Natural killer cell (primary cell): ENCODE data around the gene RTN1. TPM values are rescaled to one million over a fixed set of nuclear protein-coding genes. Genes with fewer than 3 reads are reported as not detected.

Experiments
- ATAC-seq, 3 donors: fragments of 150-1000 bp in 2 of 3; fragments of 200-7000 bp in 1 of 3; cut with Tn5 transposase; 1 replicate in 1 of 3; 2 replicates in 2 of 3; pipeline ENCODE4 v1.10.0; 2021; ENCODE audit warnings: mild to moderate bottlenecking in 2 of 3, moderate library complexity in 2 of 3
- DNase-seq, 2 donors: peaks; one replicate each; pipeline versions ENCODE4 v3.0.0 to v3.0.0-alpha.2; 2013 to 2021; ENCODE audit warnings: mixed read lengths in 1 of 2
- H3K27ac ChIP-seq: one replicate; pipeline ENCODE4 v1.5.1; 2013; ENCODE audit warnings: mild to moderate bottlenecking, low read length
- H3K27me3 ChIP-seq: one replicate; pipeline ENCODE4 v1.6.1; 2013; ENCODE audit warnings: low read length; ENCODE audit not compliant: control insufficient read depth, insufficient read depth
- H3K36me3 ChIP-seq: one replicate; pipeline ENCODE4 v1.6.1; 2013; ENCODE audit warnings: low read length; ENCODE audit not compliant: control insufficient read depth, insufficient read depth
- H3K4me1 ChIP-seq: one replicate; pipeline ENCODE4 v1.6.1; 2013; ENCODE audit warnings: low read length; ENCODE audit not compliant: control insufficient read depth, insufficient read depth
- H3K4me3 ChIP-seq: one replicate; pipeline ENCODE4 v1.5.1; 2013; ENCODE audit warnings: low read length
- H3K9me3 ChIP-seq: one replicate; pipeline ENCODE4 v1.6.1; 2013; ENCODE audit warnings: low read length; ENCODE audit not compliant: control insufficient read depth, insufficient read depth
- H3K27ac Mint-ChIP-seq, 2 donors: one replicate each; pipeline ENCODE4 v1.8.0; 2022; ENCODE audit warnings: mild to moderate bottlenecking in 2 of 2, mixed read lengths in 2 of 2, moderate library complexity in 1 of 2
- H3K27me3 Mint-ChIP-seq, 2 donors: one replicate each; pipeline ENCODE4 v1.8.0; 2022; ENCODE audit warnings: low read depth in 2 of 2, mixed read lengths in 2 of 2
- H3K36me3 Mint-ChIP-seq: one replicate; pipeline ENCODE4 v1.8.0; 2022; ENCODE audit warnings: mixed read lengths
- H3K4me1 Mint-ChIP-seq, 2 donors: one replicate each; pipeline ENCODE4 v1.8.0; 2022; ENCODE audit warnings: mixed read lengths in 2 of 2
- H3K4me3 Mint-ChIP-seq: one replicate; pipeline ENCODE4 v1.8.0; 2022; ENCODE audit warnings: mild to moderate bottlenecking, moderate library complexity, mixed read lengths
- H3K9me3 Mint-ChIP-seq, 2 donors: one replicate each; pipeline ENCODE4 v1.8.0; 2022; ENCODE audit warnings: mixed read lengths in 2 of 2
- WGBS: methylation state at CpG from one replicate; pipeline ENCODE4 v1.1.7; 2013; ENCODE audit warnings: missing lambda C conversion rate; ENCODE audit not compliant: insufficient coverage; 5-methylcytosine and 5-hydroxymethylcytosine counted together
- intact Hi-C: fragments of 100-400 bp; cut with micrococcal nuclease; formaldehyde crosslinking; loops from one replicate; pipeline ENCODE4 v1.14.2; 2022
- total RNA-seq, 4 donors: library from RNA; stranded (reverse); fragments of 120-200 nt in 1 of 4; gene quantifications; one replicate each; pipeline versions ENCODE4 v1.2.3 to v1.2.4, GENCODE V29; 2013 to 2022
- TF ChIP-seq, protein P1 (sequence below): fragments of 200-600 bp; IDR thresholded peaks from one replicate; pipeline ENCODE4 v1.8.0; 2022; ENCODE audit warnings: antibody characterized with exemption

The RTN1 gene, protein sequence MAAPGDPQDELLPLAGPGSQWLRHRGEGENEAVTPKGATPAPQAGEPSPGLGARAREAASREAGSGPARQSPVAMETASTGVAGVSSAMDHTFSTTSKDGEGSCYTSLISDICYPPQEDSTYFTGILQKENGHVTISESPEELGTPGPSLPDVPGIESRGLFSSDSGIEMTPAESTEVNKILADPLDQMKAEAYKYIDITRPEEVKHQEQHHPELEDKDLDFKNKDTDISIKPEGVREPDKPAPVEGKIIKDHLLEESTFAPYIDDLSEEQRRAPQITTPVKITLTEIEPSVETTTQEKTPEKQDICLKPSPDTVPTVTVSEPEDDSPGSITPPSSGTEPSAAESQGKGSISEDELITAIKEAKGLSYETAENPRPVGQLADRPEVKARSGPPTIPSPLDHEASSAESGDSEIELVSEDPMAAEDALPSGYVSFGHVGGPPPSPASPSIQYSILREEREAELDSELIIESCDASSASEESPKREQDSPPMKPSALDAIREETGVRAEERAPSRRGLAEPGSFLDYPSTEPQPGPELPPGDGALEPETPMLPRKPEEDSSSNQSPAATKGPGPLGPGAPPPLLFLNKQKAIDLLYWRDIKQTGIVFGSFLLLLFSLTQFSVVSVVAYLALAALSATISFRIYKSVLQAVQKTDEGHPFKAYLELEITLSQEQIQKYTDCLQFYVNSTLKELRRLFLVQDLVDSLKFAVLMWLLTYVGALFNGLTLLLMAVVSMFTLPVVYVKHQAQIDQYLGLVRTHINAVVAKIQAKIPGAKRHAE
- total RNA-seq, result 1 to 10 TPM; 1.9 to 3.6 (median 2.3) TPM
- 7.0 TPM for total RNA-seq (2013)

DNA sequence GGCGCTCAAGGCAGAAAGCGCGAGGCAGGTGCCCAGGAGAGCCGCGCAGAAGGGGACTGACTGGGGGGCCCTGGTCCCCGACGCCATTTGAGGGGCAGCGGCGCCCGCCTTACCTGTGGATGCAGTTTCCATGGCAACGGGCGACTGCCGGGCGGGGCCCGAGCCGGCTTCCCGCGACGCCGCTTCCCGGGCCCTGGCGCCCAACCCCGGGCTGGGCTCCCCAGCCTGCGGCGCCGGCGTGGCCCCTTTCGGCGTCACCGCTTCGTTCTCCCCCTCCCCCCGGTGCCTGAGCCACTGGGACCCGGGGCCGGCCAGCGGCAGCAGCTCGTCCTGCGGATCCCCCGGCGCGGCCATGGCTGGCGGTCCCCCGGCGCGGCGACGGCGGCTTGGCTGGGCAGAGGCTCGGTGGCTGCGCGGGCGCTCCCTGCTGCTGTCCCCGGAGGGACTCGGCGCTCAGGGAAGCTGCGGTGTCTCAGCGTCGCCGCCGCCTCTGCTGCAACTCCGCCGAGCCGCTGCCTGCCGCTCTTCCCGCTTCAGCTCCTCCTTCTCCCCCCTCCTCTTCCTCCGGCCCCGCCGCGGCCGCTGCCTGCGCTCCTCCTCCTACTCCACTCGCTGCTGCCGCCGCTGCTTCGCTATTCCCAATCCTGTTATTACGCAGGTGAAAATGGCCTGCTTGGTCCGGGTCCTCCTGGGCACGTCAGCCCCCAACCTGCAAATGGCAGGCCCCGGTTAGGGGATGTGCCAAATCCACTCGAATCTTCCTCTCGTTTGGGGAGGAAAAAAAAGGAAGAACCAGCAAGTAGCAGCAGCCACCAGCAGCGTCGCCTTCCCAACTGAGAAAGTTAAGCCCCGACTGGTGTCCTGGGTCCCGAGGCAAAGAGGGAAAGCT, at the start of gene RTN1:
Gene RTN1, minus strand, starts transcription at position 500 of the 889 bp plus-strand sequence. Its CDS starts 146 bp downstream, at position 354.
- peak in 1 of 3 donors; percentile 50 for ATAC-seq
- no peak within 1 kb of the TSS for H3K27ac Mint-ChIP-seq
- Histone ChIP-seq H3K9me3 (no peaks in the 10 kb centered on the region), H3K27me3 (peaks cover 21% of the 10 kb centered on the region), H3K4me1 (peaks cover 16% of the 10 kb centered on the region), H3K36me3 (no peaks in the 10 kb centered on the region), H3K4me3 (peak within 1 kb of the TSS; percentile 22), H3K27ac (no peak within 1 kb of the TSS)
- H3K9me3 Mint-ChIP-seq, result no peaks in the 10 kb centered on the region
- WGBS, result under 1% methylated on average over 84 of the region's 84 CpGs
- peak in 1 of 2 donors; percentile 18 for DNase-seq
- peaks cover 0 to 5% of the 10 kb centered on the region in 2 donors for H3K4me1 Mint-ChIP-seq
- intact Hi-C loops, result no loop called here
- H3K4me3 Mint-ChIP-seq, result peak within 1 kb of the TSS; percentile 87
- H3K36me3 Mint-ChIP-seq, result peaks cover 7% of the 10 kb centered on the region
- peaks cover 29 to 54% of the 10 kb centered on the region in 2 donors for H3K27me3 Mint-ChIP-seq
- TF ChIP-seq, protein P1, sequence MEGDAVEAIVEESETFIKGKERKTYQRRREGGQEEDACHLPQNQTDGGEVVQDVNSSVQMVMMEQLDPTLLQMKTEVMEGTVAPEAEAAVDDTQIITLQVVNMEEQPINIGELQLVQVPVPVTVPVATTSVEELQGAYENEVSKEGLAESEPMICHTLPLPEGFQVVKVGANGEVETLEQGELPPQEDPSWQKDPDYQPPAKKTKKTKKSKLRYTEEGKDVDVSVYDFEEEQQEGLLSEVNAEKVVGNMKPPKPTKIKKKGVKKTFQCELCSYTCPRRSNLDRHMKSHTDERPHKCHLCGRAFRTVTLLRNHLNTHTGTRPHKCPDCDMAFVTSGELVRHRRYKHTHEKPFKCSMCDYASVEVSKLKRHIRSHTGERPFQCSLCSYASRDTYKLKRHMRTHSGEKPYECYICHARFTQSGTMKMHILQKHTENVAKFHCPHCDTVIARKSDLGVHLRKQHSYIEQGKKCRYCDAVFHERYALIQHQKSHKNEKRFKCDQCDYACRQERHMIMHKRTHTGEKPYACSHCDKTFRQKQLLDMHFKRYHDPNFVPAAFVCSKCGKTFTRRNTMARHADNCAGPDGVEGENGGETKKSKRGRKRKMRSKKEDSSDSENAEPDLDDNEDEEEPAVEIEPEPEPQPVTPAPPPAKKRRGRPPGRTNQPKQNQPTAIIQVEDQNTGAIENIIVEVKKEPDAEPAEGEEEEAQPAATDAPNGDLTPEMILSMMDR, result no peak

DNA sequence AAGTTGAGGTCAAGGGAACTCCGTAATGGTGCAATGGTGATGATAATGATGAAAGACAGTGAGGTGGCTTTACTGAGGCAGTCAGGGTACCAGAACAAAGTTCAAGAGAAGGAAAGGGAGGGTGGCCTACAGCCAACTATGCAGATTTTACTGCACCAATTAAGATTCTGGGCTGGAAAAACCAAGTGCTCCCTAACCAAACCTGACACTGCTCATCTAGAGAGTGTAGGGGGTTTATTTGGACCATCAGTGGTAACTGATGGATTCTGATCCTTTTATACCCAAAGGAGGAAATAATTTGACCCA, 49.8 kb upstream of the RTN1 start:
- Histone ChIP-seq H3K27ac (no peak overlapping the region), H3K4me1 (peaks cover 12% of the 10 kb centered on the region), H3K27me3 (peaks cover 22% of the 10 kb centered on the region), H3K36me3 (no peaks in the 10 kb centered on the region), H3K4me3 (no peak overlapping the region), H3K9me3 (no peaks in the 10 kb centered on the region)
- H3K36me3 Mint-ChIP-seq, result no peaks in the 10 kb centered on the region
- no peak for DNase-seq
- TF ChIP-seq, protein P1, result no peak
- no peak overlapping the region for H3K27ac Mint-ChIP-seq
- no peaks in the 10 kb centered on the region for H3K9me3 Mint-ChIP-seq
- WGBS, result 92% methylated on average over 1 of the region's 1 CpG
- H3K4me1 Mint-ChIP-seq, result peaks cover 7 to 10% of the 10 kb centered on the region in 2 donors
- H3K27me3 Mint-ChIP-seq, result peaks cover 43 to 48% of the 10 kb centered on the region in 2 donors
- ATAC-seq, result no peak
- intact Hi-C loops, result no loop called here
- H3K4me3 Mint-ChIP-seq, result peak overlapping the region; percentile 19

DNA sequence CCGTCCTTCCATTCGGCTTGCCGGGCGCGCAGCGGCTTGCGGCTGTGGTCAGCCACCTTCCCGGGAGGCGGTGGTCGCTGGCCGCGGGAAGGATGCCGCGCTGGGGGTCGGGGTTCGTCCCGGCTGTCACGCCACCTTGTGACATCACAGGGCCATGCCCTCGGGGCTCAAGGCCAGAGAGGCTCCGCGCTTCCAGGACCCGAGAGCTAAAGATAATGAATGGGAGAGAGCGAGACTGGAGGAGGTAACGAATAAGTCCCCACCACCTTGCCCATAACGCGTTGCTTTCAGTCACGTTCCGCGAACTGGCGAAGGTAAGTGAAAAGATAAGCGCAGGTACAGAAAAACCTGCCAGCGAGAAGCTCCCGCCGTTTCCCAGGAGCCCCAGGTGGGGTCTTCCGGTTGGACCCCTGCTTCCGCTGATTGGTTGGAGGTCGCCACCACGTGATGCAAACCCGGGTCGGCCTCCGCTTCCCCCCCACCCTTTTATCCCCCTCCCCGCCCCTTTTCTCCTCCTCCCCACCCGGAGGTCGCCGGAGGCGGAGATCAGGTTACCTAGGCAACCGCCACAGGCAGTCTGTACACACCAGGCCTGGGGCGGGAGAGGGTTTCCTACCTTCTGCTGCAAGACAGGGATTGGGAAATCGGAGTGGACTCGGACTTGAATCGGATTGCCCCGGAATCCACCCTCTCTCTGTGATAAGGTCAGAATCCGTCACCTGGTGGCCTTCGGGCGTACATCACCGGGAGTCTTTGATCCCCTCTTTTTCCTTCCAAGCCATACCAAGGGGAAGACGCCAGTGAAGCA, 49.2 kb upstream of the RTN1 start, which contains the start of gene LRRC9:
Gene LRRC9, plus strand, starts transcription at position 575 of the 808 bp plus-strand sequence.
- 13% methylated on average over 56 of the region's 57 CpGs for WGBS
- TF ChIP-seq, protein P1, result no peak
- Histone ChIP-seq H3K4me3 (peak within 1 kb of the TSS; percentile 13), H3K27me3 (peaks cover 24% of the 10 kb centered on the region), H3K36me3 (no peaks in the 10 kb centered on the region), H3K27ac (no peak within 1 kb of the TSS), H3K4me1 (peaks cover 12% of the 10 kb centered on the region), H3K9me3 (no peaks in the 10 kb centered on the region)
- H3K36me3 Mint-ChIP-seq, result no peaks in the 10 kb centered on the region
- intact Hi-C loops, result no loop called here
- H3K4me3 Mint-ChIP-seq, result peak within 1 kb of the TSS; percentile 64
- DNase-seq (peak in 1 of 2 donors; percentile 52), ATAC-seq (peak in 1 of 3 donors; percentile 35)
- H3K9me3 Mint-ChIP-seq, result no peaks in the 10 kb centered on the region
- no peak within 1 kb of the TSS for H3K27ac Mint-ChIP-seq
- peaks cover 41 to 44% of the 10 kb centered on the region in 2 donors for H3K27me3 Mint-ChIP-seq
- H3K4me1 Mint-ChIP-seq, result peaks cover 7 to 10% of the 10 kb centered on the region in 2 donors
